ENCODE data around the gene ERICH6. TPM values are rescaled to one million over a fixed set of nuclear protein-coding genes. Genes with fewer than 3 reads are reported as not detected.

ERICH6 gene
- total and polyA plus RNA-seq, 10 of the 15 experiments (the other 5 are each of a cell fraction or from before 2014, with no cell fraction given), result 0.04 to 0.40 (median 0.22) TPM; not detected in 6

- TF ChIP-seq NFIC (IDR thresholded peaks at IDR 0.05; ENCODE audit: low read depth, low read length) (no peak), ZNF207 (IDR thresholded peaks at IDR 0.05; ENCODE audit: borderline replicate concordance) (no peak), ZNF384 (IDR thresholded peaks at IDR 0.05; ENCODE audit: borderline replicate concordance, low read depth, low read length) (no peak), ZZZ3 (IDR thresholded peaks at IDR 0.05; ENCODE audit: control insufficient read depth, insufficient read length, low read depth) (no peak), RUNX3 (IDR thresholded peaks at IDR 0.05; ENCODE audit: low read length) (no peak)
Measured at GRCh38 chr3:150746791-150747590, 43.3 kb upstream of the ERICH6 start (continued).

DNA sequence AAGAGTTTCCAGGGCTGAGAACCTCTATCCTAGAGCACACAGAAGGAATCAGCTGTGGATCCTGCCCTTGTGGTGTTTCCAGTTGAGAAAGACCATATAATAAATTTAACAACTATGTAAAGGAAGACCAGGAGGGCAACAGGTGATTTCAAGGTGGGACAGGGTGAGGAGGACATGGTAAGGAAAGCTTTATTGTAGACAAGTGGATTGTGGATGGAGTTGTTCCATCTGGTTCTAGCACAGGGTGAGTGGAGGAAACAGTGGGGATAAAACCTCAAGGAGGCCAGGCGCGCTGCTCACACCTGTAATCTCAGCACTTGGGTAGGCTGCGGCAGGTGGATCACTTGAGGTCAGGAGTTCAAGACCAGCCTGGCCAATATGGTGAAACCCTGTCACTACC, 42.1 kb upstream of the ERICH6 start:
- Histone ChIP-seq H3K27ac (ENCODE audit: control insufficient read depth, insufficient read depth) (no peak overlapping the region), H3K4me1 (ENCODE audit: control insufficient read depth, insufficient read depth, low read length) (peaks cover 21% of the 10 kb centered on the region), H3K27me3 (replicated peaks in 1 of 2; ENCODE audit: control insufficient read depth in 2 of 2, insufficient read depth in 2 of 2, low read length in 1 of 2) (no peaks in the 10 kb centered on the region), H3K9me3 (replicated peaks; ENCODE audit: control insufficient read depth, insufficient read depth, low read length) (no peaks in the 10 kb centered on the region), H4K20me1 (ENCODE audit: control insufficient read depth, insufficient read depth) (no peaks in the 10 kb centered on the region), H3K9ac (ENCODE audit: control insufficient read depth, insufficient read depth, low read length) (no peak overlapping the region), H3K4me3 (no peak overlapping the region), H3K79me2 (ENCODE audit: control insufficient read depth, insufficient read depth, low read length) (peaks cover 78% of the 10 kb centered on the region), H3K4me2 (ENCODE audit: control insufficient read depth, insufficient read depth) (no peak overlapping the region), H3K36me3 (ENCODE audit: control insufficient read depth in 2 of 2, insufficient read depth in 2 of 2, low read length in 1 of 2) (peaks cover 2 to 5% of the 10 kb centered on the region in 2 experiments; a peak in 3 of 4 replicates), H2AFZ (ENCODE audit: control insufficient read depth, low read depth, low read length) (no peak overlapping the region)
- FAIRE-seq (no peak), ATAC-seq (no peak), DNase-seq (ENCODE audit: low read depth, low spot score) (no peak)
- intact Hi-C loops (cut with micrococcal nuclease; ENCODE audit: unreplicated experiment) (no loop called here), in situ Hi-C loops (cut with MboI) (no loop called here)
- ChIA-PET SMC1A (ENCODE audit: uncharacterized antibody, unreplicated experiment) (interaction anchor here (1.1 to 1.3 kb wide), 3 partner anchors 10 to 16 kb away, joined by 4 to 6 read pairs (median 6); no protein-coding TSS in a partner anchor), RAD21 (ENCODE audit: unreplicated experiment) (interaction anchor here (1.1 kb wide), 1 partner anchor 16 kb away, joined by 4 read pairs; no protein-coding TSS in a partner anchor), CTCF (interaction anchor here (1.0 to 3.1 kb wide), 3 partner anchors 9 to 16 kb away, joined by 4 to 7 read pairs (median 7); no protein-coding TSS in a partner anchor), POLR2A (interaction anchor here (0.8 to 1.2 kb wide), 4 partner anchors 14 to 18 kb away, joined by 3 to 8 read pairs (median 4); partner anchors contain the start of gene SIAH2)
- BruUV-seq (replicated peaks), result no TSS peak
- 95% methylated on average over 3 of the region's 3 CpGs for WGBS (ENCODE audit: insufficient coverage, insufficient replicate concordance, low lambda C conversion rate, missing lambda C conversion rate)
- TF ChIP-seq RUNX3 (IDR thresholded peaks at IDR 0.05; ENCODE audit: low read length) (no peak), ESRRA (IDR thresholded peaks at IDR 0.05; ENCODE audit: low read length) (no peak), ATF2 (IDR thresholded peaks at IDR 0.05; ENCODE audit: low read length) (no peak), ZNF622 (IDR thresholded peaks at IDR 0.05) (no peak), SMAD1 (IDR thresholded peaks at IDR 0.05; ENCODE audit: low read depth, partially characterized antibody) (no peak), TARDBP (IDR thresholded peaks at IDR 0.05; ENCODE audit: borderline replicate concordance) (no peak), GATAD2B (conservative IDR thresholded peaks at IDR 0.05; ENCODE audit: low read depth) (no peak), PAX5 (IDR thresholded peaks at IDR 0.05; ENCODE audit: borderline replicate concordance, low read depth, low read length) (no peak), TCF3 (IDR thresholded peaks at IDR 0.05; ENCODE audit: borderline replicate concordance, insufficient read depth, low read depth, low read length) (no peak), ZNF274 (IDR thresholded peaks at IDR 0.05; ENCODE audit: insufficient read depth, insufficient read length) (no peak), SMARCA5 (IDR thresholded peaks at IDR 0.05) (no peak), NRF1 (conservative IDR thresholded peaks at IDR 0.05; ENCODE audit: low read depth, low read length) (no peak)
- TF ChIP-seq, protein P1, sequence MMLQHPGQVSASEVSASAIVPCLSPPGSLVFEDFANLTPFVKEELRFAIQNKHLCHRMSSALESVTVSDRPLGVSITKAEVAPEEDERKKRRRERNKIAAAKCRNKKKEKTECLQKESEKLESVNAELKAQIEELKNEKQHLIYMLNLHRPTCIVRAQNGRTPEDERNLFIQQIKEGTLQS (IDR thresholded peaks at IDR 0.05; ENCODE audit: borderline replicate concordance, extremely low read depth, low read depth, low read length), result no peak
- TF ChIP-seq, protein P2, sequence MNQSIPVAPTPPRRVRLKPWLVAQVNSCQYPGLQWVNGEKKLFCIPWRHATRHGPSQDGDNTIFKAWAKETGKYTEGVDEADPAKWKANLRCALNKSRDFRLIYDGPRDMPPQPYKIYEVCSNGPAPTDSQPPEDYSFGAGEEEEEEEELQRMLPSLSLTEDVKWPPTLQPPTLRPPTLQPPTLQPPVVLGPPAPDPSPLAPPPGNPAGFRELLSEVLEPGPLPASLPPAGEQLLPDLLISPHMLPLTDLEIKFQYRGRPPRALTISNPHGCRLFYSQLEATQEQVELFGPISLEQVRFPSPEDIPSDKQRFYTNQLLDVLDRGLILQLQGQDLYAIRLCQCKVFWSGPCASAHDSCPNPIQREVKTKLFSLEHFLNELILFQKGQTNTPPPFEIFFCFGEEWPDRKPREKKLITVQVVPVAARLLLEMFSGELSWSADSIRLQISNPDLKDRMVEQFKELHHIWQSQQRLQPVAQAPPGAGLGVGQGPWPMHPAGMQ (IDR thresholded peaks at IDR 0.05; ENCODE audit: borderline replicate concordance), result no peak
